Activated naive CD4-positive, alpha-beta T cell treated with anti-CD3 and anti-CD28 coated beads for 36 hours (primary cell): ENCODE results near the gene IL17RE. TPM values are rescaled to one million over a fixed set of nuclear protein-coding genes. Genes with fewer than 3 reads are reported as not detected.
A peak's percentile ranks its signal among the peaks of the same experiment; 100 is the strongest.

Experiments used
- CTCF ChIA-PET: fragments of 350-600 bp; sonication (Branson Sonifier 250); formaldehyde crosslinking; loops from one replicate; lab custom pipeline; 2021; ENCODE audit warnings: antibody characterized with exemption; lab: Charles Lee
- DNase-seq: peaks from one replicate; pipeline ENCODE4 v3.0.0-alpha.2; 2020
- H3K27ac Mint-ChIP-seq: one replicate; pipeline ENCODE4 v1.8.0; 2021; ENCODE audit warnings: mild to moderate bottlenecking, mixed read lengths
- H3K27me3 Mint-ChIP-seq: one replicate; pipeline ENCODE4 v1.8.0; 2021; ENCODE audit warnings: low read depth, mixed read lengths
- H3K36me3 Mint-ChIP-seq: one replicate; pipeline ENCODE4 v1.8.0; 2021; ENCODE audit warnings: low read depth, mixed read lengths
- H3K4me1 Mint-ChIP-seq: one replicate; pipeline ENCODE4 v1.8.0; 2021; ENCODE audit warnings: low read depth, mixed read lengths
- H3K4me3 Mint-ChIP-seq: one replicate; pipeline ENCODE4 v1.8.0; 2021; ENCODE audit warnings: mild to moderate bottlenecking, moderate library complexity, mixed read lengths
- H3K9me3 Mint-ChIP-seq: one replicate; pipeline ENCODE4 v1.8.0; 2021; ENCODE audit warnings: mixed read lengths
- intact Hi-C: fragments of 100-400 bp; cut with micrococcal nuclease; formaldehyde crosslinking; loops from one replicate; pipeline ENCODE4 v1.15.1; 2023
- total RNA-seq, 2 experiments: library from RNA; stranded (reverse); gene quantifications; one replicate each; pipeline ENCODE4 v1.2.3, GENCODE V29; 2021

The IL17RE gene
- total RNA-seq, 2 experiments from 2014 or later = 0.24 to 0.25 TPM

DNA sequence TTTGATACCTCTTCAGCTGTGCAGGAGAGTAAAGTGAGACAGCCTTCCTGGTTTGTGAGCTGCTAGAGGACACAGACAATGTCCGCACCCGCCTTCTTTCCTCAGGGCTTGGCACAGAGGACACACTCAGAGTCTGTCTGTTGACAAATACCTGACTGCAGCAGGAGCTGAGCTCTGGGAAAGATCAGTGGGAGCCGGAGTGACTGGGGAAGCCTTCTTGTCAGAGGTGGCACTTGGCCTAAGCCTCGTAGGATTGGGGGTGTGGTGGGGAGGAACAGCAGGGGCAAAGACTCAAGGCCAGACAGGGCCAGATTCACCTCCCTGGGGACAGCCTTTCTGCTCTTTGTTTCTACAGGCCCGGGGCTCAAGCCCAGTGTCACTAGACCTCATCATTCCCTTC is 11.0 kb downstream of the IL17RE start:
- peaks cover 23% of the 10 kb centered on the region for H3K4me1 Mint-ChIP-seq
- H3K4me3 Mint-ChIP-seq = no peak overlapping the region
- no peak for DNase-seq
- no peaks in the 10 kb centered on the region for H3K36me3 Mint-ChIP-seq
- peaks cover 5% of the 10 kb centered on the region for H3K27me3 Mint-ChIP-seq
- intact Hi-C loops = no loop called here
- H3K9me3 Mint-ChIP-seq = no peaks in the 10 kb centered on the region
- CTCF ChIA-PET = interaction anchor here (0.7 to 1.4 kb wide), 4 partner anchors 19 to 206 kb away, joined by 3 read pairs; no protein-coding TSS in a partner anchor
- no peak overlapping the region for H3K27ac Mint-ChIP-seq

- no peak overlapping the region for H3K4me3 Mint-ChIP-seq
- H3K27ac Mint-ChIP-seq = no peak overlapping the region
- H3K36me3 Mint-ChIP-seq = no peaks in the 10 kb centered on the region
- peaks cover 5% of the 10 kb centered on the region for H3K27me3 Mint-ChIP-seq
- CTCF ChIA-PET = interaction anchor here (0.7 to 1.0 kb wide), 4 partner anchors 18 to 206 kb away, joined by 3 to 4 read pairs (median 3); no protein-coding TSS in a partner anchor
- DNase-seq = no peak
- no peaks in the 10 kb centered on the region for H3K9me3 Mint-ChIP-seq
- H3K4me1 Mint-ChIP-seq = peaks cover 22% of the 10 kb centered on the region
- intact Hi-C loops = no loop called here
Observed at GRCh38 chr3:9914011-9914410, 11.4 kb downstream of the IL17RE start.

GRCh38 chr3:9914559-9915253 is 12.1 kb downstream of the IL17RE start:
- Mint-ChIP-seq H3K4me3 (peak overlapping the region; percentile 43), H3K9me3 (no peaks in the 10 kb centered on the region)
- intact Hi-C loops = loop anchor here (1.0 kb wide), 1 partner anchor 24 kb away; the partner anchor contains the start of gene JAGN1

GRCh38 chr3:9915254-9916141 is 12.8 kb downstream of the IL17RE start:
- Mint-ChIP-seq H3K27me3 (peaks cover 5% of the 10 kb centered on the region), H3K4me1 (peaks cover 13% of the 10 kb centered on the region), H3K27ac (no peak overlapping the region), H3K9me3 (no peaks in the 10 kb centered on the region), H3K4me3 (peak overlapping the region; percentile 71), H3K36me3 (no peaks in the 10 kb centered on the region)
- CTCF ChIA-PET = interaction anchor here (0.5 to 3.0 kb wide), 5 partner anchors 12 to 108 kb away, joined by 3 to 19 read pairs (median 4); partner anchors contain the start of genes IL17RE and JAGN1
- intact Hi-C loops = loop anchor here (1.0 kb wide), 1 partner anchor 25 kb away; the partner anchor contains the start of gene JAGN1
- peak; percentile 47 for DNase-seq

More at GRCh38 chr3:9914559-9915253, 12.1 kb downstream of the IL17RE start:
- CTCF ChIA-PET = interaction anchor here (0.8 to 1.0 kb wide), 2 partner anchors 18 to 20 kb away, joined by 3 to 4 read pairs; no protein-coding TSS in a partner anchor
- Mint-ChIP-seq H3K36me3 (no peaks in the 10 kb centered on the region), H3K4me1 (peaks cover 16% of the 10 kb centered on the region), H3K27ac (no peak overlapping the region), H3K27me3 (peaks cover 5% of the 10 kb centered on the region)
- no peak for DNase-seq

DNA sequence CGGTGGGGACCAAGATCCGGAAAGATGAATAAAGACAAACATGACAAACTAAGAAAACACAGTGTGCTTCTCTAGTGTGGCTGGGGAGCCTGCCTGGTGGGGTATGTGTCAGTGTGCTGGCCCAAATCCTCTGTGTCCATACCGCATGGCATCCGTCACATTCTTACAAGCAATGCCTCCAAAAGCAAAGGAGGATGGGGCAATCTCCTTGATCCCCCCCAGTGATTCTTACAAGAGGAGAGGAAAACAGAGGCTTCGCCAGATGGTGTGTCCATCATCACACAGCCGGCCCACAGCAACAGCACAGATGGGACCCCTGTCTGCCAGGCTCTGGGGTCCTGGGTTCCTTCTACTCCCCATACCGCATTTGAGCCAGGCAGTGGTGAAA is 13.7 kb downstream of the IL17RE start:
- peak overlapping the region; percentile 71 for H3K4me3 Mint-ChIP-seq
- no peaks in the 10 kb centered on the region for H3K9me3 Mint-ChIP-seq
- intact Hi-C loops = no loop called here
- H3K27me3 Mint-ChIP-seq = peaks cover 4% of the 10 kb centered on the region
- H3K36me3 Mint-ChIP-seq = no peaks in the 10 kb centered on the region
- CTCF ChIA-PET = interaction anchor here (1.0 to 3.0 kb wide), 3 partner anchors 9 to 15 kb away, joined by 3 to 19 read pairs (median 3); partner anchors contain the start of gene IL17RE
- H3K27ac Mint-ChIP-seq = no peak overlapping the region
- DNase-seq = no peak
- H3K4me1 Mint-ChIP-seq = peaks cover 13% of the 10 kb centered on the region

DNA sequence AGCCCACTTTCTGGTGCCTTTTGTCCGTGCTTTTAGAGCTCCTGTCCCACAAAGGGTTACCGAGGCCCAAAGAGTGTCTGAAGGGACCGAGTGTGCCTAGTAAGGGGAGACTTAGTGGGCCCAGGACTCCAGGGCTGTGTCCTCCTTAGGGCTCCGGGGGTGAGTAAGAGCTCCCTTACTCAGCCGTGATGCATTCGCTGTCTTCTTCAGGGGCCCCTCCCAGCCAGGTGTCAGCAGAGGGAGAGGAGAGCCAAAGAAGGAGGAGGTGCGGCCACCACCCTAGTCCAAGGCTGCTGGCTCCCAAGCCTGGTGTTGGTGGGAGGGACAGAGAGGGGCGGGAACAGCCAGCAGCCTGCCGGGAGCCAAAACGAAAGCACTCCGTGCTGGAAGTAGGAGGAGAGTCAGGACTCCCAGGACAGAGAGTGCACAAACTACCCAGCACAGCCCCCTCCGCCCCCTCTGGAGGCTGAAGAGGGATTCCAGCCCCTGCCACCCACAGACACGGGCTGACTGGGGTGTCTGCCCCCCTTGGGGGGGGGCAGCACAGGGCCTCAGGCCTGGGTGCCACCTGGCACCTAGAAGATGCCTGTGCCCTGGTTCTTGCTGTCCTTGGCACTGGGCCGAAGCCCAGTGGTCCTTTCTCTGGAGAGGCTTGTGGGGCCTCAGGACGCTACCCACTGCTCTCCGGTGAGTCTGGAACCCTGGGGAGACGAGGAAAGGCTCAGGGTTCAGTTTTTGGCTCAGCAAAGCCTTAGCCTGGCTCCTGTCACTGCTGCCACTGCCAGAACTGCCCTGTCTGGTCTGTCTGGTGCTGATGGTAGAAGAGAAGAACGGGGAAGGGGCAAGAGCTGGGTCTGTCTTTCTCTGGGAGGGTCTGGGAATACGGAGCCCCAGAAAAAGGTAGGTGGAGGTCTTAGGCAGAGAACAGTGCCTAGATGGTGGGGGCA is 14.4 kb downstream of the IL17RE start, which contains the start of gene IL17RC:
Gene IL17RC (plus strand): TSS at position 365 of the 947 bp plus-strand sequence. CDS start 218 bp downstream, at position 583.
- Mint-ChIP-seq H3K36me3 (no peaks in the 10 kb centered on the region), H3K4me1 (peaks cover 13% of the 10 kb centered on the region), H3K4me3 (peak within 1 kb of the TSS; percentile 71), H3K27me3 (peaks cover 2% of the 10 kb centered on the region), H3K27ac (no peak within 1 kb of the TSS), H3K9me3 (no peaks in the 10 kb centered on the region)
- intact Hi-C loops = no loop called here
- DNase-seq = peak; percentile 67
- CTCF ChIA-PET = interaction anchor here (1.0 to 3.0 kb wide), 3 partner anchors 9 to 15 kb away, joined by 3 to 19 read pairs (median 3); partner anchors contain the start of gene IL17RE

GRCh38 chr3:9917820-9918219 is 15.2 kb downstream of the IL17RE start:
- no peak for DNase-seq
- peaks cover 13% of the 10 kb centered on the region for H3K4me1 Mint-ChIP-seq
- no peak overlapping the region for H3K4me3 Mint-ChIP-seq
- no peaks in the 10 kb centered on the region for H3K36me3 Mint-ChIP-seq
- H3K27ac Mint-ChIP-seq = no peak overlapping the region
- intact Hi-C loops = no loop called here
- H3K27me3 Mint-ChIP-seq = peaks cover 2% of the 10 kb centered on the region
- H3K9me3 Mint-ChIP-seq = no peaks in the 10 kb centered on the region
- CTCF ChIA-PET = interaction anchor here (0.6 to 3.0 kb wide), 2 partner anchors 14 to 364 kb away, joined by 3 to 19 read pairs; no protein-coding TSS in a partner anchor

DNA sequence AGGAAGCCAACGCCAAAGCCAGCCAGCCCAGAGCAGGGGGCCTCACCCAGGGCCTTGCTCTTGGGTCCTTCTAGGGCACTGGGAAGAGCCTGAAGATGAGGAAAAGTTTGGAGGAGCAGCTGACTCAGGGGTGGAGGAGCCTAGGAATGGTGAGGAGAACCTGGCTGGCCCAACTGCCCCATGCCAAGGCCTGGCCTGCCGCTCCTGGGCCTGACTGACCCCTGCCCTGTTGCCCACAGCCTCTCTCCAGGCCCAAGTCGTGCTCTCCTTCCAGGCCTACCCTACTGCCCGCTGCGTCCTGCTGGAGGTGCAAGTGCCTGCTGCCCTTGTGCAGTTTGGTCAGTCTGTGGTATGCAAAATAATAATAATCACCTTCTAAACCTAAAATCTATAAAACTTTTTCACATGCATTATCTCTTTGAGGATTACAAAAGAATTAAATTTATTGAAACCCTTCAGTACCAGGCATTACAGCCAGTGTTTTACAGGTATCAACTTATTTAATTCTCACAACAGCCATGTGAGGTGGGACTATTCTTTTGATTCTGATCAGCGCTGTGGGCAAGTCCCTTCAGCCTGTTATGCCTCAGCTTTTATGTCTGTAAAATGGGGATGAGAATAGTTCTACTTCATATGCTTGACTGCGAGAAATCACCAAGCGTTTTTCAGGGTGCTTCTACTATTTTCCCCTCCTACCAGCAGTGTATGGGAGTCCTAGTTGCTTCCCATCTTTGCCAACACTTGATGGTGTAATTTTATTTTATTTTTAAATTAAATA is 15.8 kb downstream of the IL17RE start:
- Mint-ChIP-seq H3K4me3 (no peak overlapping the region), H3K36me3 (no peaks in the 10 kb centered on the region), H3K27ac (no peak overlapping the region), H3K9me3 (no peaks in the 10 kb centered on the region), H3K27me3 (peaks cover 2% of the 10 kb centered on the region), H3K4me1 (peaks cover 13% of the 10 kb centered on the region)
- CTCF ChIA-PET = interaction anchor here (0.6 to 3.0 kb wide), 2 partner anchors 13 to 363 kb away, joined by 3 to 19 read pairs; no protein-coding TSS in a partner anchor
- intact Hi-C loops = no loop called here
- DNase-seq = no peak

DNA sequence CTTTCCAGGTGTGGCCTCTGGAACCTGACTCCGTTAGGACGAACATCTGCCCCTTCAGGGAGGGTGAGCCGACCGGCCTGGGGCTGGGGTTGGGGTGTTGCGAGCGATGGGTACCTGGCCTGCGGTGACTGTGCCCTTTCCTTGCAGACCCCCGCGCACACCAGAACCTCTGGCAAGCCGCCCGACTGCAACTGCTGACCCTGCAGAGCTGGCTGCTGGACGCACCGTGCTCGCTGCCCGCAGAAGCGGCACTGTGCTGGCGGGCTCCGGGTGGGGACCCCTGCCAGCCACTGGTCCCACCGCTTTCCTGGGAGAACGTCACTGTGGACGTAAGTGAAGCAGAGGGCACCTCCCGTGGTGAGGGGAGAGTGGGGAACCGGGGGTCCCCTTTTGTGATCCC is 25.5 kb downstream of the IL17RE start:
- no peaks in the 10 kb centered on the region for H3K36me3 Mint-ChIP-seq
- H3K9me3 Mint-ChIP-seq = no peaks in the 10 kb centered on the region
- no peak overlapping the region for H3K4me3 Mint-ChIP-seq
- no peak for DNase-seq
- no peak overlapping the region for H3K27ac Mint-ChIP-seq
- H3K27me3 Mint-ChIP-seq = no peaks in the 10 kb centered on the region
- CTCF ChIA-PET = no interaction called here
- intact Hi-C loops = no loop called here
- H3K4me1 Mint-ChIP-seq = peaks cover 7% of the 10 kb centered on the region

DNA sequence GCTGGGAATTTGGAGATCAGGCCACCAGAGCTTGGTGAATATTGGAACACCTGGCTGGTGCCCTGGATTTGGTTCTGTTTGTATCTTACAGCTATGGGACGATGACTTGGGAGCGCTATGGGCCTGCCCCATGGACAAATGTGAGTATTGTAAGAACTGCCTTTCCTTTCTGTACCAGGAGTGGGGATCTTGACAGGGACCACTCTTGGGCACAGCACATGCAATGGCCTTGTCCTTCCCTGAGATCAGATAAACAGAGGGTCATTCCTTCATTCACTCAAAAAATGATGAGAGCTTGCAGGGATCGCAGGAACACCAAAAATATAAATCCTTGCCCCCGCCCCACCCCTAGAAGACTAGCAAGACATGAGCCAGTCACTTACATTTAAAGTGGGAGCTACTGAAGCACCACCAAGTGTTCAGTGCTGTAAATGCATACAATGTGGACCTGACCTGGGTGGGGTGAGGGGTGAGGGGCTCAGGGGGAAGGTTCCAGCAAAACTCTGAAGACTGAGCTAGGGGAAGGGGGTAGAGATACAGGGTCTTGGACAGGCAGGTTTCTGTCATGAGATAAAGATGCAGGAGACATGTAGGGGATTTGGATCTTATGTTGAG is 28.3 kb downstream of the IL17RE start:
- CTCF ChIA-PET = interaction anchor here (0.7 to 3.5 kb wide), 18 partner anchors 11 to 426 kb away, joined by 3 to 19 read pairs (median 4); partner anchors contain the start of genes FANCD2 and IL17RC
- no peaks in the 10 kb centered on the region for H3K27me3 Mint-ChIP-seq
- no peak overlapping the region for H3K4me3 Mint-ChIP-seq
- H3K27ac Mint-ChIP-seq = no peak overlapping the region
- peaks cover 28% of the 10 kb centered on the region for H3K4me1 Mint-ChIP-seq
- no peaks in the 10 kb centered on the region for H3K36me3 Mint-ChIP-seq
- peak; percentile 44 for DNase-seq
- intact Hi-C loops = loop anchor here (1.0 to 5.0 kb wide), 6 partner anchors 82 to 579 kb away; partner anchors contain the start of gene BRPF1
- no peaks in the 10 kb centered on the region for H3K9me3 Mint-ChIP-seq
